ENCODE measurements around the gene RFX1.
"Not testable (repeated sequence)": the region's sequence is repeated elsewhere in the genome, so short reads cannot be mapped to it uniquely, and the experiment has no call there.

RFX1 gene

DNA sequence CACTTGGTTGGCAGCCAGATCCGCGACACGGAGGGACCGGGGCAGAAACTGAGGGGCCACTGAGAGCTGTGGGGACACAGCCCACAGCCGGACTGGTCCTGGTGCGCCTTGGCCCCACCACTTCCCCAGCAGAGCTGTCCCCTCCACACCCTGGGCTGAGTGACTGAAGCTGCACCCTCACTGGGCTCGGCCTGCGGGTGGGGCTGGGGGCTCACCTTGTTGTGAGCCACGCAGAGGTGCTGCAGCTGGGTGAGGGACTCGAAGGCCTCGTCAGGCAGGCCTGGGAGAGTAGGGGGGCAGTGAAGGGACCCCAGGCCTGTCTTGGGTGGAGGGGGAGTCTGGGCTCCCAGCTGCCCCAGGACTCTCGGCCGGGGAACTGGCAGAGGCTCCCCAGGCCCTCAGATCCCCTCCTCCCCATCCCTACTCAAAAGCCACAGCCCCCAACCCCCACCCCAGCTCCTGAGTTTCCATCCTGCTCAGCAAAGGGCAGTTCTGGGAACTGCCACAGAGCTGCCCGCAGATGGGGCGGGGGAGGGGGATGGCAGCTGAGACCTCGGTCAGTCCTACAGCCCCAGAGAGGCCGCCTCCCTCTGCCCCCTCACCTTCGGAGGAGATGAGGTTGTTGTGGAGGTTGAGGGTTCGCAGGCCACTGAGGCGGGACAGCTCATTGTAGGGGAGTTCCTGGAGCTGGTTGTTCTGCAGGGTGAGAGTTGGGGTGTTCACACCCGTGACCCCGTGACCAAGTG, 70.2 kb downstream of the RFX1 start:
- Mint-ChIP-seq H3K9me3 (no peaks in the 10 kb centered on the region), H3K4me1 (ENCODE audit: low read depth) (no peaks in the 10 kb centered on the region), H3K27ac (no peak overlapping the region), H3K27me3 (peaks cover 7% of the 10 kb centered on the region), H3K4me3 (no peak overlapping the region), H3K36me3 (ENCODE audit: low read depth) (peaks cover 2% of the 10 kb centered on the region)
- no peak for DNase-seq

GRCh38 chr19:13934785-13935109, 71.4 kb downstream of the RFX1 start:
- Mint-ChIP-seq H3K4me3 (no peak overlapping the region), H3K4me1 (ENCODE audit: low read depth) (no peaks in the 10 kb centered on the region), H3K27me3 (peaks cover 7% of the 10 kb centered on the region), H3K27ac (no peak overlapping the region), H3K36me3 (ENCODE audit: low read depth) (peaks cover 4% of the 10 kb centered on the region), H3K9me3 (no peaks in the 10 kb centered on the region)
- DNase-seq = no peak

- Mint-ChIP-seq H3K27ac (no peak overlapping the region), H3K4me3 (no peak overlapping the region), H3K4me1 (ENCODE audit: low read depth) (no peaks in the 10 kb centered on the region), H3K36me3 (ENCODE audit: low read depth) (peaks cover 15% of the 10 kb centered on the region), H3K27me3 (peaks cover 7% of the 10 kb centered on the region), H3K9me3 (no peaks in the 10 kb centered on the region)
- no peak for DNase-seq
These were observed 73.2 kb downstream of the RFX1 start for GRCh38 chr19:13932911-13933393.

GRCh38 chr19:13932149-13932637, 73.9 kb downstream of the RFX1 start:
- H3K27me3 Mint-ChIP-seq = peaks cover 3% of the 10 kb centered on the region
- H3K4me1 Mint-ChIP-seq (ENCODE audit: low read depth) = no peaks in the 10 kb centered on the region
- H3K4me3 Mint-ChIP-seq = no peak overlapping the region
- no peak for DNase-seq
- no peak overlapping the region for H3K27ac Mint-ChIP-seq
- H3K9me3 Mint-ChIP-seq = no peaks in the 10 kb centered on the region
- peaks cover 20% of the 10 kb centered on the region for H3K36me3 Mint-ChIP-seq (ENCODE audit: low read depth)

DNA sequence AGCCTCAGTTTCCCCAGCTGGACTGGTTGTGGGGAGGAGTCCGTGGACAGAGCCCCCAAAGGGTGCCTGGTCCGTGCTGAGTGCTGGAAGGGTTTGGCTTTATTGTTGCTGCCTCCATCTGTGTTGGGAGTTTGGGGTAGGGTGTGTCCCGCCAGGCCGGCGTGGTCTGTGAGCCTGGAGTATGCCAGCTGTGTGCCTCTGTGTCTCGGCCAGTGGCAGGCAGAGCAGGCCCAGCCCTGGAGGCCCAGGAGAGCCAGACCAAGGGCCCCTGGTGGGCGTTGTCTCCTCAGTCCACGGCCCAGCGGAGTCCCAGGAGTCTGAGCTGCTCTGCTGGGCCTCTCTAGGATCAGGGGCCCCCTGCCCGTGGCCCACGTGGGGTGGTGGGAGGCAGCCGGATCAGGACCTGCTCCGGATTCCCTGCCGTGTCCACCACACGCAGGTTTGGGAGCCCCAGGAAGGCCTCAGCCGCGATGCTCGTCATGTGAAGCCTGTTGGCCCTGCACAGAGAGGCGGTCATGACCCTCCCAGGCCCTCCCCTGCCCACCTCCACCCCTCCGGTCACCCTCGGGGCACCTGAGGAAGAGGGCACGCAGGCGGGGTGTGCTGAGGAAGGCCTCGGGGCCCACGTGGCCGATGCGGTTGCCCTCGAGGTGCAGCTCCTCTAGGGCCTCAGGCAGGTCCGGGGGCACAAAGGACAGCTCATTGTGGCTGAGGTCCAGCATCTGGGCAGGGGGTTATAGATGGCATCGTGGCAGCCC, 74.5 kb downstream of the RFX1 start:
- Mint-ChIP-seq H3K4me3 (no peak overlapping the region), H3K27me3 (peaks cover 3% of the 10 kb centered on the region), H3K9me3 (no peaks in the 10 kb centered on the region), H3K36me3 (ENCODE audit: low read depth) (peaks cover 27% of the 10 kb centered on the region), H3K4me1 (ENCODE audit: low read depth) (peaks cover under 1% of the 10 kb centered on the region), H3K27ac (no peak overlapping the region)
- no peak for DNase-seq

DNA sequence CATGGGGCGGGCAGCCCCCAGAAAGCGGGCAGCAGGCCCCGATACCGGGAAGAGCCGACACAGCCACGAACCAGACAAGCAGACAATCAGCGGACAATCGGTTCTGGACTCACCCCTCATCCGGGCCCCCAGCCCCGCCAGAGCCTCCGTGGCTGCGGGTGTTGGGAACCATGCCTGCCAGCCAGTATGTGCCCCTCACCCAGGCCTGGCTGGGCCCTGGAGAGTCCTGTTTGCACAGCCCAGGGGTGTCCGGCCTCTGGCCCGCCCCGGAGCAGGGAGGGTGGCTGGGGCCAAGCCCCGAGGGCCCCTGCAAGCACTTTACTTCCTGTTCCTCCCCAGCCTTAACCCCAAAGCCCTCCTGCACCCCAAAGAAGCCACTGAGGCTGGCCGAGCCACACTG, 75.7 kb downstream of the RFX1 start:
- Mint-ChIP-seq H3K4me1 (ENCODE audit: low read depth) (peaks cover 2% of the 10 kb centered on the region), H3K27ac (no peak overlapping the region), H3K9me3 (no peaks in the 10 kb centered on the region)

GRCh38 chr19:13929956-13930355, 76.2 kb downstream of the RFX1 start:
- Mint-ChIP-seq H3K4me1 (ENCODE audit: low read depth) (peaks cover 2% of the 10 kb centered on the region), H3K27me3 (no peaks in the 10 kb centered on the region), H3K9me3 (no peaks in the 10 kb centered on the region), H3K36me3 (ENCODE audit: low read depth) (peaks cover 40% of the 10 kb centered on the region), H3K4me3 (no peak overlapping the region), H3K27ac (no peak overlapping the region)
- DNase-seq = no peak

More for the DNA sequence above, 75.7 kb downstream of the RFX1 start:
- Mint-ChIP-seq H3K4me3 (no peak overlapping the region), H3K27me3 (no peaks in the 10 kb centered on the region), H3K36me3 (ENCODE audit: low read depth) (peaks cover 36% of the 10 kb centered on the region)
- no peak for DNase-seq

DNA sequence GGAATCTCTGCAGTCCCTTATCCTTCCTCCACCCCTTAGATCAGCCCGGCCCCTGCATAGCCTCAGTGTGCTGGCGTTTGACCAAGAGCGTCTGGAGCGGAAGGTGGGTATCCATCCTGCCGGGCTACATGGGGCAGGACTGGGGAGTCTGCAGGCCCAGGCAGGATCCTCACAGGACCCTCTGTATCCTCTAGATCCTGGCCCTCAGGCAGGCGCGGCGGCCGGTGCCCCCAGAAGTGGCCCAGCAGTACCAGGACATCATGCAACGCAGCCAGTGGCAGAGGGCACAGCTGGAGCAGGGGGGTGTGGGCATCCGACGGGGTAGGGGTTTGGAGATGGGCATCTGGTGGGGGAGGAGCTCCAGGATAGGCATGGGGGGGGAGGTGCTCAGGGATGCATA, 76.8 kb downstream of the RFX1 start:
- H3K27ac Mint-ChIP-seq = no peak overlapping the region
- no peaks in the 10 kb centered on the region for H3K27me3 Mint-ChIP-seq
- H3K36me3 Mint-ChIP-seq (ENCODE audit: low read depth) = peaks cover 47% of the 10 kb centered on the region
- H3K9me3 Mint-ChIP-seq = no peaks in the 10 kb centered on the region
- DNase-seq = no peak
- H3K4me1 Mint-ChIP-seq (ENCODE audit: low read depth) = peaks cover 2% of the 10 kb centered on the region
- H3K4me3 Mint-ChIP-seq = no peak overlapping the region

DNA sequence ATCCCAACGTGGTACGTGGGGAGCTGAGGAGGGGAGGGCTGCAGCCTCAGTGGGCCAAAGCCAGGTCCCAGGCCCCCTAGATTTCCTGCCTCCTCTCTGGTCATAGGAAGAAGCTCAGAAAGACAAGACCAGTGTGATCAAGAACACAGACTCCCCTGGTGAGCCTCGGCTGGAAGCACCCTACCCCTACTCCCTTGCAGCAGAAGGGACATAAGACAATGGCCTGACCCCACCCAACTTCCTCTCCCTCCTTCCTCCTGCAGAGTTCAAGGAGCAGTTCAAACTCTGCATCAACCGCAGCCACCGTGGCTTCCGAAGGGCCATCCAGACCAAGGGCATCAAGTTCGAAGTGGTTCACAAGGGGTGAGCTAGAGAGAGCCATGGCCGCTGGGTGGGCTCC, 79.4 kb downstream of the RFX1 start:
- no peak for DNase-seq
- no peaks in the 10 kb centered on the region for H3K27me3 Mint-ChIP-seq
- H3K27ac Mint-ChIP-seq = no peak overlapping the region
- H3K4me1 Mint-ChIP-seq (ENCODE audit: low read depth) = peaks cover 2% of the 10 kb centered on the region
- no peaks in the 10 kb centered on the region for H3K9me3 Mint-ChIP-seq
- peaks cover 72% of the 10 kb centered on the region for H3K36me3 Mint-ChIP-seq (ENCODE audit: low read depth)
- no peak overlapping the region for H3K4me3 Mint-ChIP-seq

DNA sequence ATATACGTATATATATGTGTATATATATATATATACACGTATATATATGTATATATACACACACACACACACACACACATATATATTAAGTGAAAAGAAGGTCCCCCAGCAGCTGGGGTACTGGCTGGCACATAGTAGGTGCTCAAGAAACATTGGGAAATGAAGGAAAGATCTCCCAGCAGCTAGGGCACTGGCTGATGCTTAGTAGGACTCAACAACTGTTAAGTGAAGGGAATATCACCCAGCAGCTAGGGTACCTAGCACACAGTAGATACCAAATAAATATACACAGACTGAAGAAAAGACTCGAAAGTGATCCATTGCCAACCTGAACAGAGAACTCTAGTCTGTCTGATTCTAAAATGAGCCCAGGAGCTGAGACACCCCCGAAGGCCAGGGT, 80.1 kb downstream of the RFX1 start:
- no peak for DNase-seq
- Mint-ChIP-seq H3K4me3 (no peak overlapping the region), H3K9me3 (peaks cover 4% of the 10 kb centered on the region), H3K36me3 (ENCODE audit: low read depth) (peaks cover 77% of the 10 kb centered on the region), H3K4me1 (ENCODE audit: low read depth) (peaks cover 6% of the 10 kb centered on the region), H3K27ac (no peak overlapping the region), H3K27me3 (no peaks in the 10 kb centered on the region)

- no peak for DNase-seq
- peaks cover 5% of the 10 kb centered on the region for H3K9me3 Mint-ChIP-seq
- H3K27me3 Mint-ChIP-seq = no peaks in the 10 kb centered on the region
- peaks cover 91% of the 10 kb centered on the region for H3K36me3 Mint-ChIP-seq (ENCODE audit: low read depth)
- peaks cover 6% of the 10 kb centered on the region for H3K4me1 Mint-ChIP-seq (ENCODE audit: low read depth)
- H3K4me3 Mint-ChIP-seq = no peak overlapping the region
- H3K27ac Mint-ChIP-seq = no peak overlapping the region
These were observed 82.7 kb downstream of the RFX1 start for GRCh38 chr19:13923194-13923987.

- not testable (repeated sequence) for H3K27me3 Mint-ChIP-seq; H3K4me1 Mint-ChIP-seq (ENCODE audit: low read depth); H3K9me3 Mint-ChIP-seq; H3K27ac Mint-ChIP-seq; DNase-seq; H3K4me3 Mint-ChIP-seq
- H3K36me3 Mint-ChIP-seq (ENCODE audit: low read depth) = peaks cover 90% of the 10 kb centered on the region
These were observed 84.0 kb downstream of the RFX1 start for GRCh38 chr19:13922118-13922517.

DNA sequence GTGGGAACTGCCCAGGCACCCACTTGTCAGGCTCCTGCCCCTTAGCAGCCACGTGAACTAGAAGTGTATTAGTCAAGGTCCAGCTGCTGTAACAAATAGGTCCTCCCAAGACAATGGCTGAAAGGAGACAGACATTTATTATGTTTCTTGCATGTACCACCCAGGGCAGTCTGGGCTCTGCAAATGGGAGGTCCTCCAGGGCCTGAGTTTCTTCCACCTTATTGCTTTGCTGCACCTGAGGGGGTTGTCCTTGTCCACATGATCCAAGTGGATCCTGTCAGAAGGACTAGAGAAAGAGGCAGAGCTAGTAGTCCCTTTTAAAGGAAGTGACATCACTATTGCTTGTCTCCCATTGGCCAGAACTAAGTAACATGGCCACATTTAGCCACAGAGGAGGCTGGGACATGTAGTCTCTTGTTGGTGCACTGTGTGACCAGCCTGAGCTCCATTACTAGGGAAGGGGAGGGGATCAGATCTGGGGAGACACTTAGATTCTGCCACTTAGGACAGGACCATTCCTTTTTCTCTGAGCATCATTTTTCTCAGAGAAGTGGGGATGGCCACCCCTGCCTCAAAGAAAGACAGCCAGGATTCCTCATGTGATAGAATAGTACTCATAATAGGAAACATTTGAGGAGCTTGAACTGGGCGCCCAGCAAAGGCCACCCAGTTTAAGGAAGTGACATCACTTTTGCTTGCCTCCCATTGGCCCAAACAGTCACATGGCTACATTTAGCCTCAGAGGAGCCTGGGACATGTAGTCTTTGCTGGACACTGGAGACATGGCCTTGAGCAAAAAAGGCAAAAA, 85.0 kb downstream of the RFX1 start:
- Mint-ChIP-seq H3K27me3 (no peaks in the 10 kb centered on the region), H3K9me3 (peaks cover 5% of the 10 kb centered on the region), H3K4me3 (no peak overlapping the region), H3K27ac (no peak overlapping the region), H3K36me3 (ENCODE audit: low read depth) (peaks cover 90% of the 10 kb centered on the region), H3K4me1 (ENCODE audit: low read depth) (peaks cover 4% of the 10 kb centered on the region)
- DNase-seq = no peak

DNA sequence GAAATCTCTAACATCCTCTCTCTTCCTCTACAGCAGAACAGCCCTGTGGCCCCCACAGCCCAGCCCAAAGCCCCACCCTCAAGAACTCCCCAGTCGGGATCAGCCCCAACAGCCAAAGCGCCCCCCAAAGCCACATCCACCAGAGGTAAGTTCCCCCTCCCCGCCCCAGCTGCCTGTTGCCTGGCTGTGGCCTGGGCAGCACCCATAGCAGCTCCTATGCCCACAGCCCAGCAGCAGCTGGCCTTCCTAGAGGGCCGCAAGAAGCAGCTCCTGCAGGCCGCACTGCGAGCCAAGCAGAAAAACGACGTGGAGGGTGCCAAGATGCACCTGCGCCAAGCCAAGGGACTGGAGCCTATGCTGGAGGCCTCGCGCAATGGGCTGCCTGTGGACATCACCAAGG, 85.6 kb downstream of the RFX1 start:
- H3K27me3 Mint-ChIP-seq = no peaks in the 10 kb centered on the region
- H3K4me1 Mint-ChIP-seq (ENCODE audit: low read depth) = peaks cover 4% of the 10 kb centered on the region
- peaks cover 93% of the 10 kb centered on the region for H3K36me3 Mint-ChIP-seq (ENCODE audit: low read depth)
- H3K4me3 Mint-ChIP-seq = no peak overlapping the region
- no peak for DNase-seq
- H3K9me3 Mint-ChIP-seq = peaks cover 5% of the 10 kb centered on the region
- no peak overlapping the region for H3K27ac Mint-ChIP-seq

Data from activated T-cell treated with anti-CD3 and anti-CD28 coated beads, Interleukin-2, amount 50 U/mL, for 24 hours (primary cell).